ENCODE measurements around the gene TLK2. TPM values are rescaled to one million over a fixed set of nuclear protein-coding genes. Genes with fewer than 3 reads are reported as not detected.
"Not testable (repeated sequence)": the region's sequence is repeated elsewhere in the genome, so short reads cannot be mapped to it uniquely, and the experiment has no call there.

Gene TLK2
- total RNA-seq, 1 donor from 2014 or later, result 85.4 TPM

GRCh38 chr17:62560971-62561370 lies 82.3 kb downstream of the TLK2 start:
- not testable (repeated sequence) for DNase-seq (ENCODE audit: low read depth)

- DNase-seq (ENCODE audit: low read depth), result peak; percentile 39
These were observed 84.0 kb downstream of the TLK2 start for GRCh38 chr17:62562656-62563055.

- DNase-seq (ENCODE audit: low read depth), result peak; percentile 37
These were observed 87.2 kb downstream of the TLK2 start for GRCh38 chr17:62565817-62566216.

GRCh38 chr17:62566996-62567578 lies 88.5 kb downstream of the TLK2 start:
- DNase-seq (ENCODE audit: low read depth), result no peak

GRCh38 chr17:62572488-62572887 lies 93.9 kb downstream of the TLK2 start:
- DNase-seq (ENCODE audit: low read depth), result no peak

- DNase-seq (ENCODE audit: low read depth), result no peak
These were observed 94.3 kb downstream of the TLK2 start for GRCh38 chr17:62572888-62573401.

GRCh38 chr17:62573480-62574117 lies 95.0 kb downstream of the TLK2 start:
- DNase-seq (ENCODE audit: low read depth), result no peak

- DNase-seq (ENCODE audit: low read depth), result no peak
These were observed 97.8 kb downstream of the TLK2 start for GRCh38 chr17:62576382-62576781.

- DNase-seq (ENCODE audit: low read depth), result no peak
These were observed 100.3 kb downstream of the TLK2 start for GRCh38 chr17:62578757-62579487.

- no peak for DNase-seq (ENCODE audit: low read depth)
These were observed 102.3 kb downstream of the TLK2 start for GRCh38 chr17:62580947-62581346.

GRCh38 chr17:62581764-62582163 lies 103.1 kb downstream of the TLK2 start:
- no peak for DNase-seq (ENCODE audit: low read depth)

GRCh38 chr17:62587554-62587953 lies 108.9 kb downstream of the TLK2 start:
- DNase-seq (ENCODE audit: low read depth), result no peak

GRCh38 chr17:62588109-62588508 lies 109.5 kb downstream of the TLK2 start:
- DNase-seq (ENCODE audit: low read depth), result no peak

GRCh38 chr17:62591333-62591732 lies 112.7 kb downstream of the TLK2 start:
- DNase-seq (ENCODE audit: low read depth), result no peak

GRCh38 chr17:62591822-62592221 lies 113.2 kb downstream of the TLK2 start:
- DNase-seq (ENCODE audit: low read depth), result not testable (repeated sequence)

- no peak for DNase-seq (ENCODE audit: low read depth)
These were observed 113.9 kb downstream of the TLK2 start for GRCh38 chr17:62592341-62593099.

GRCh38 chr17:62595484-62595883 lies 116.9 kb downstream of the TLK2 start:
- DNase-seq (ENCODE audit: low read depth), result no peak

- no peak for DNase-seq (ENCODE audit: low read depth)
These were observed 118.0 kb downstream of the TLK2 start for GRCh38 chr17:62596662-62597061.

GRCh38 chr17:62597150-62597549 lies 118.5 kb downstream of the TLK2 start:
- no peak for DNase-seq (ENCODE audit: low read depth)

GRCh38 chr17:62597920-62598319 lies 119.3 kb downstream of the TLK2 start:
- peak; percentile 36 for DNase-seq (ENCODE audit: low read depth)

- DNase-seq (ENCODE audit: low read depth), result no peak
These were observed 121.5 kb downstream of the TLK2 start for GRCh38 chr17:62599964-62600657.

- no peak for DNase-seq (ENCODE audit: low read depth)
These were observed 122.2 kb downstream of the TLK2 start for GRCh38 chr17:62600805-62601204.

All from renal cortical epithelial cell (primary cell).